LHCN-M2 (cell line): ENCODE measurements around the gene ARF4. TPM values are rescaled to one million over a fixed set of nuclear protein-coding genes. Genes with fewer than 3 reads are reported as not detected.
"Not testable (repeated sequence)": the region's sequence is repeated elsewhere in the genome, so short reads cannot be mapped to it uniquely, and the experiment has no call there.

Experiments
- DNase-seq: peaks from one replicate; pipeline ENCODE4 v3.0.0-alpha.2; 2012; ENCODE audit warnings: low read depth
- polyA plus RNA-seq: library from polyadenylated mRNA; unstranded; fragments of >200 nt; gene quantifications from one replicate; pipeline ENCODE4 v1.2.1, GENCODE V29; 2012; ENCODE audit warnings: missing spikeins
- total RNA-seq: library from RNA; depleted of rRNA; stranded (reverse); fragments of >200 nt; gene quantifications from 2 replicates; pipeline ENCODE4 v1.2.3, GENCODE V29; 2014; rRNA removed

ARF4 gene
- 266 and 275 TPM in 2 replicates for total RNA-seq
- polyA plus RNA-seq, result 359 TPM

DNA sequence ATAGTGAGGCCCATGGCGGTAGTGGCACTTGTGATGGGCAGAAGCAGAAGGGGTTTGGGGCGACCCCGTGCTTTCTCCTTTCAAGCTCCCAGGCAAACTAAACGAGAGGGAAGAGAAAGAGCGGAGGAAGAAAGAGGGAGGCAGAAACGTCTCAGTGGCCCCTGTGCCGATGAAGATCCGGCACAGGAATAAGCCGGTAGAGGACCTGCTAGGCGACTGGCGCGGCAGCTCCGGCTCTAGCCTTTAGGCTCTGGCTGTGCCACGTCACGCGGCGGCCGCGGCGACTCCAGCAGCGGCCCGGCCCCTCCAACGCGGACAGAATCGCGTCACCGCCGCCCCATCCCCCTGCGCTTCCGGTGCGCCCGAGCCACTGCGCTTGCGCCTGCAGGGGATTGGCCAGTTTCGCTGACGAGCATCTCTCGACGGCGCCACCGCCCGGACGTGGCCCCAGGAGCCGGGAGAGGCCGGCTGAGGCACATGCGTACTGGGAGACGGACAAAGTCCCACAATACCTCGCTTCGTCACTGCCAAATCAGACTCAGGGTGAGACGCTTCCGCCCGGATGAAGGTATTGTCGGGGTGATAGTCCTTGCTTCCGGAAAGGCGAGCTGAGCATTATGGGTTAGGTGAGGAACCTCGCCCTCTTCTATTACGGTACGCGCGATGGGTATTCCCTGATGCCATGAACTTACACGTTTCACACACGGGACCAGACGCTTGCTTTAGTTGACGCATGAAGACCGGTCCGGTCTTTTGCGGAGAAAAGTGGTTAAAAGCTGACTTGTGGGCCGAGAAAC lies at the start of gene ARF4:
Gene ARF4, minus strand, starts transcription at position 218 of the 797 bp plus-strand sequence. Its CDS starts 204 bp downstream, at position 14.
- peak; percentile 99 for DNase-seq

DNA sequence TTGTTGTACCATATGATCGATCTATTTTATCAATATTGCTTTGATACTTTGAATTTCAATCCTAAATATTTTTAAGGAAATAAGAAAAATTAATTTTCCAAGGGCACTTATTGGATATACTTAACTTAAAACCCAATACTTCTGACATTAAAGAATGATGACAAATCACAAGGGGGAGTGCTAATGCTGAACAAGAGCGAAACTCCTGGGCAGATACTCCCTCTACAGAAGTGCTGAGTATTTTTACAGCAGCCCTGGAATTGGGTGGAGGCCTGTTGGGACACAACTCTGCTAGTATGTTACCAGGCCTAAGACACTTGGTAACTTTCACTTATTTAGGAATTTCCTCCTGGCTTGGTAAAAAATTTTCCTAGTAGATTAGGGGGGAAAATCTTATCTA lies 49.6 kb upstream of the ARF4 start:
- DNase-seq, result peak; percentile 25

DNA sequence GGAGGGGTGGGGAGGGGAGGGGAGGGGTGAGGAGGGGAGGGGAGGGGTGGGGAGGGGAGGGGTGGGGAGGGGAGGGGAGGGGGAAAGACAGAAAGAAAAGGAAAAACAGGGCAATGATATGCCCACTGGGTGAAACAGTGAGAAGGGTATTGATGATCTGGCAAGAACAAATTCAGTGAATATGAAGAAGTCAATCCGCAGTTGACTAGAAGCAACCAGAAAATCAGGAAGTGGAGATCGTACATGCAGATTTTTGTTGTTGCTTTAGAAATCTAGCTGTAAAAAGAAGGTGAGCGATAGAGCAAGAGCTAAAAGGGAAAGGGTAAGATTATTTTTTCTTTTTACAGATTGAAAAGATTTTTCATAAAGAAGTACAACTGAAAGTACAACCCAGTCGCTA lies 47.6 kb upstream of the ARF4 start:
- no peak for DNase-seq

DNA sequence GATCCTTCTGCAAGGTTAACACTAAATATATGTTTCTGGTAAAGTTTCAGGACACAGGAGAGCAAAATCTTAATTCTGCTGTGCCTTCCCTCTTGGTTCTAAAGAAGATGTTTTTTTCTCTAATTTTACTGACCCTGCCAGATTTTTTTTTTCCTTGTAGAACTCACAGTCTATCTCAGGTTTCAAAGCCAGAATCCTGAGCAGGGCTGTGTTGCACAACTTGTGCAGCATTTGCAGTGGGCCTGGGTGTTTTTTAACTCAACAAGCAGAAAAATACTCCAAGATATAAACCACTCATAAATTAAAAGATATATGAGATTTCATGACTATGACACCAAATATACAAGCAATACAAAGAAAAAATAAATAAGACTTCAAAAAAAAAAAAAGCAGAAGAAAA lies 40.2 kb upstream of the ARF4 start:
- DNase-seq, result peak; percentile 9

DNA sequence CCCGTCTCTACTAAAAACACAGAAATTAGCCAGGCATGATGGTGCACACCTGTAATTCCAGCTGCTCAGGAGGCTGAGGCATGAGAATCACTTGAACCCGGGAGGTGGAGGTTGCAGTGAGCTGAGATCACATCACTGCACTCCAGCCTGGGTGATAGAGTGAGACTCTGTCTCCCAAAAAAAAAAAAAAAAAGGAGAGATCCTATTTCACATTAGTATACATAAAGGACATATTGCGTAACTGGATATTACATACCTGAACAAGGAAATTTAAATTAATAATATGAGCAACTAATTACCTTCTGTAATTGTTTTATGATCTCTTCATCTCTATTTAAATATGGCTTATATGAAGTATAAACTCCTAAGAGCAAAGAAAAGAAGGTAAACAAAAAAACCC lies 37.1 kb upstream of the ARF4 start:
- not testable (repeated sequence) for DNase-seq

DNA sequence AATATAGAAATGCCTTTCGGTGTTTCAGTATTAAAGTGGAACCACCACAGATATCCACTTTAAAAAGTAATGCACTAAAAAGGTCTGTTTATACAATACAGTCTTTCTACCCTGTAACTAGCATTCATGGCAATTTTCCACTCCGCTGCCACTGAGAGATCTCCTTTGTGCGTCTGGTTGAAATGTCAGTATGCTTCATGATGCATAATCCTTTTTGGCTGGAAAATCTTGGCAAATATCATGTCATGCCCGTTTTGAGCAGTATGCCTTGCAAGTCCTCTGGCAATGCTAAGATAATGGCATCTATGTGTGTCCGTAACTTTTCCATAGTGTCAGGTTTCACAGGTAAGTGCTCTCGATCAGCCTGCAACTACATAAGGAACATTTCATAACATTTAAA lies 30.8 kb upstream of the ARF4 start:
- no peak for DNase-seq

DNA sequence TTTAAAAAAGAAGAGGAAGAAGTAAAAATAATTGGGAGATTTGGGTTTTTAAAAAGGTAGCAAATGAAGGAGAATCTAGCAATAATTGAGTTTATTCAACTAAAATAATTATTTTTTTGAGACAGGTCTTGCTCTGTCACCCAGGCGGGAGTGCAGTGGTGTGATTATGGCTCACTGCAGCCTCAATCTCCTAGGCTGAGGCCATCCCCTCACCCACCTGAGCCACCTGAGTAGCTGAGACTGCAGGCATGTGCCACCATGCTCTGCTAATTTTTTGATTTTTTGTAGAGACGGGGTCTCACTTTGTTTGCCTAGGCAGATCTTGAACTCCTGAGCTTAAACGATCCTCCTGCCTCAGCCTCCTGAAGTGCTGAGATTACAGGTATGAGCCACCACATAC lies 27.7 kb upstream of the ARF4 start:
- DNase-seq, result no peak

DNA sequence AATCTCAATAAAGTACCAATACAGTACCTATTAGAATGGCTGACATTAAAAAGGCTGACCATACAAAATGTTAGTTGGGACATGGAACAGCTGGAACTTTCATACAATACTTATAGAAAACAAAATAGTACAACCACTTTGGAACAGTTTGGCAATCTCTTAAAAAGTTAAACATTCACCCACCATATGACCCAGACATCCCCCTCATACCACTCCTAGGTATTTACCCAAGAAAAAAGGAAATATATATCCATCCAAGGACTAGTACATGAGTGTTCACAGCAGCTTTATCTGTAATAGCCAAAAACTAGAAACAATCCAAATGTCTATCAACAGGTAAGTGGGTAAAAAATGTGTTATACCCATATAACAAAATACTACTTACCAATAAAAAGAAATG lies 25.2 kb upstream of the ARF4 start:
- DNase-seq, result no peak

DNA sequence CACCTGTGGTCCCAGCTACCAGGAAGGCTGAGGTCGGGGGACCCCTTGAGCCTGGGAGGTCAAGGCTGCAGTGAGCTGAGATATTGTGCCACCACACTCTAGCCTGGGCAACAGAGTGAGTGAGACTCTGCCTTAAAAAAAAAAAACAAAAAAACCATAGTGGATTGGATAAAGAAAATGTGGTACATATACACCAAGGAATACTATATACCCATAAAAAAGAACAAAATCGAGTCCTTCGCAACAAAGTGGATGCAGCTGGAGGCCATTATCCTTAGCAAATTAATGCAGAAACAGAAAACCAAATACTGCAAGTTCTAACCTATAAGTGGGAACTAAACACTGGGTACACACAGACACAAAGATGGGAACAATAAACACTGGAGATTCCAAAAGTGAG lies 20.6 kb upstream of the ARF4 start:
- no peak for DNase-seq

DNA sequence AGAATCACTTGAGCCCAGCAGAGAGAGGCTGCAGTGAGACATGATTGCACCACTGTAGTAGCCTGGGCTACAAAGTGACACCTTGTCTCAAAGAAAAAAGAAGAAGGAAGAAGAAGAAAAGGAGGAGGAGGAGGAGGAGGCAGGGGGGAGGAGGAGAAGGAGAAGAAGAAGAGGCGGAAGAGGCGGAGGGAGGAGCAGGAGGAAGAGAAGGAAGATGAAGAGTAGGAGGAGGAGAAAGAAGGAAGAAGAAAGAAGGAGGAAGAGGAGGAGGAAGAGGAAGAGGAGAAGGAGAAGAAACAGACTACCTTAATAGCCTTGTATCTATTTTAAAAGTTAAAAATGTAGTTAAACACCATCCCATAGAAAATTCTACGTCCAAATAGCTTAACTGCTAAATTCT lies 19.1 kb upstream of the ARF4 start:
- no peak for DNase-seq

DNA sequence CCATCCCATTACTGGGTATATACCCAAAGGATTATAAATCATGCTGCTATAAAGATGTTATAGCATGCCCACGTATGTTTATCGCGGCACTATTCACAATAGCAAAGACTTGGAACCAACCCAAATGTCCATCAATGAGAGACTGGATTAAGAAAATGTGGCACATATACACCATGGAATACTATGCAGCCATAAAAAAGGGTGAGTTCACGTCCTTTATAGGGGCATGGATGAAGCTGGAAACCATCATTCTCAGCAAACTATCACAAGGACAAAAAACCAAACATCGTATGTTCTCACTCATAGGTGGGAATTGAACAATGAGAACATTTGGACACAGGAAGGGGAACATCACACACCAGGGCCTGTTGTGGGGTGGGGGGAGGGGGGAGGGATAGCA lies 14.7 kb upstream of the ARF4 start:
- DNase-seq, result not testable (repeated sequence)

DNA sequence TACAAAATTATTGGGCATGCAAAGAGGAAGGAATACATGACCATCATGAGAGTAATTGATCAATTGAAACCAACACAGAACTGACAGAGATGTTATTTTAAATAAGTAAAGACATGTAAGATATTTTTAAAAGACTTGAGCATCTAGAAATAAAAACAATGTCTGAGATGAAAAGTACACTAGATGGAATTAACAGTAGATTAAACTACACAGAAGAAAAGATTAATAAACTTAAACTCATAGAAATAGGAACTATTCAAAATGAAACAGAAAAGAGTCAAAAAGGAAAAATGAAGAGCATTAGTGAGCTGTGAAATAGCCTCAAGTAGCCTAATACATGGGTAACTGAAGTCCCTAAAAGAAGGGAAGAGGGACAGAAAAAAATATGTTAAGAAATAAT lies 8.5 kb upstream of the ARF4 start:
- no peak for DNase-seq

DNA sequence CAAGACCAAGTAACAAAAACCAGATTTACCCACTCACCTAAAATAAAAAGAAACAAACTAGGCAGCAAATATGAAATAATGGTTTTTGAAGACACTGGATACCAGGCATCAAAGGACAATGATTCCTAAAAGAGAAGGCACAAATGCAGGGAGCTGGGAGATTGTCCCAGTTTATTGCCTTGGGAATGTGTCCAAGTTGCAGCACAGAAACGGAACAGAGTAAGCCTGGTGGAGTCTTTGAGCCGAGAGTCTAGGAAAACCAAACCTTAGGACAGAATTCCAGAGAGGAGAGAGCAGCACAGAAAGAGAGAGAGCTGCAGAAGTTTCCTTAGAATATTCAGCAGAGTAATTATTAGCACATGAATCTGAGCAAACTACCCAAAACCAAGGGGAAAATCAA lies 7.8 kb upstream of the ARF4 start:
- DNase-seq, result no peak

DNA sequence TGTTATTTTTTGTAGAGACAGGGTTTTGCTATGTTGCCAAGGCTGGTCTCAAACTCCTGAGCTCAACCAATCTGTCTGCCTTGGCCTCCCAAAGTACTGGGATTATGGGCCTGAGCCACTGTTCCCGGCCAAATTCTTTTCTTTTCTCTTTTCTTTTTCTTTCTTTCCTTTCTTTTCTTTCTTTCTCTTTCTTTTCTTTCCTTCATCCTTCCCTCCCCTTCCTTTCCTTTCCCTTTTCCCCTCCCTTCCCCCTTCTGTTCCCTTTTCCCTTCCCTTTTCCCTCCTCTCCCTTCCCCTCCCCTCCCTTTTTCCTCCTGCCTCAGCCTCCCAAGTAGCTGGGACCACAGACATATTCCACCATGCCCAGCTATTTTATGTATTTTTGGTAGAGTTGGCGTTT lies 3.1 kb upstream of the ARF4 start:
- DNase-seq, result no peak

DNA sequence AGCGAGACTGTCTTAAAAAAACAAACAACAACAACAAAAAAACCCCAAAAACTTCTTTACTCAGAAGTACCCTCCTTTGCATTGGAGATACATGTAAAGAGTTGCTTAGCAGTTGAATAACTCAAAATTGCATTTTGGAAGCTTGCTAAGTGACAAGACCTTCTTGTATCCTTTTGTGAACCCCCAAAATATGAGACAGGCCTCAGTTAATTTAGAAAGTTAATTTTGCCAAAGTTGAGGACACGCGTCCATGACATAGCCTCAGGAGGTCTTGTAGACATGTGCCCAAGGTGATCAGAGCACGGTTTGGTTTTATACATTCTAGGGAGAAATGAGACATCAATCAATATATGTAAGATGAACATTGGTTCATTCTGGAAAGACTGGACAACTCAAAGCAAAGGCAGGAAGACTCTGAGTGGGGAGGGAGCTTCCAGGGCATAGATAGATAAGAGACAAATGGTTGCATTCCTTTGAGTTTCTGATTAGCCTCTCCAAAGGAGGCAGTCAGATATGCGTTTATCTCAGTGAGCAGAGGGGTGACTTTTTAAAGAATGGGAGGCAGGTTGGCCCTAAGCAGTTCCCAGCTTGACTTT lies 1.7 kb upstream of the ARF4 start:
- DNase-seq, result no peak

DNA sequence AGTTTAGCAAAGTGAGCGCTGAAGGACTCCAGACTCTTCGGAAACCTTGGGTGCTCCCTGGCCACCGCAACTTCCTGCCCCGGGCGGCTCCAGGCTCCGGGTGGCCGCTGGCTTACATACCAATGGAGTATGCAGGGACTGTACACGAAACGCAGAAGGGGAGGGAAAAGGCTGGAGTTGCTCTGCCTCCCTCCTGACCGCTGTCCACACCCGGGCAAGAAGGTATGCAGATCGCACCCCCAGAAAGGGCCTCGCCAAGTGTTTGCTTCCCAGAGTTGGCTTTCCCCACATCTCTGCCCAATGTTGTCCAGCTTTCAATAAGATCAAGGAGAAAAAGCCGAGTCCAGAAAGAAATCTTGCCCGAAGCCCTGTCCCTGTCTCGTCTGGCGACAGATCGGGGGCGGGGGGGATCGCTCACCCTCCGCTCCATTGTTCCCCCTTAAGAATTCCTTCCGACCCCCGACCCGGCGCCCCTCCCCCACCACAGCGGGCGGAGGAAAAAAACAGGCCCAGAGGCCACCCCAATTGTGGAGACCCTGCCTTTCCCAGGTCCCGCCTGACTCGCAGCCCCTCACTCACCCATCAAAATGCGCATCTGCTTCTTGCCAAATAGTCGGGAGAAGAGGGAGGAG lies 533 bp downstream of the ARF4 start:
- peak; percentile 81 for DNase-seq

DNA sequence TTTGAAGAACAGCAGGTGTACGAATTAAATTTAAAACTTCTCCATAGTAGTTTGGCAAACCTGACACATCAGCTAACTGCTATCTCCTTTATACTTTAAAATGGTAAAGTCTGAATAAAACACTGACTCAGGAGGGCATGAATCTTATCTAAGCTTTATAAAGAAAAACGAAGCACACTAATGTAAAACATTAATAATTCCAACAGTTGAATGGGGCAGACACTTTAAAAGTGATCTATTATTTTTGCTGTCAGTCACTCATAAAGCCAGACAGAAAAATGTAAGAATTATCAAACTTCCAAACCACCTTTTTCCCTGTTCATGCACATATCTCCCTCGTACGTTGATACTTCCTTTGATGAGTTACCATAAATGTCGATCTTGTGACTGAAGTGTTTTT lies 2.6 kb downstream of the ARF4 start:
- DNase-seq, result no peak

DNA sequence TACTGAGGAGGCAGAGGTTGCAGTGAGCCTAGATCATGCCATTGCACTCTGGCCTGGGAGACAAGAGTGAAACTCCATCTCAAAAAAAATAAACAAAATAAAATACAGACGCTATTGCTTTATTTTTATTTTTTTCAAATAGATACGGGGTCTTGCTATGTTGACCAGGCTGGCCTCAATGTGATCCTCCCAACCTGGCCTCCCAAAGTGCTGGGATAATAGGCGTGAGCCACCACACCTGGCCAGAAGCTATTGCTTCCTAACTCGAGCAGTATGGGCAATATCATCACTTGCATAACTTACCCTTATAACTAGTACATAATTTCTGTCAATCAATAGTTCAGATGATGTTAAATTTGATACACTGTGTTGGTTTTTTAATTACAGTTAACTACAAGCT lies 3.0 kb downstream of the ARF4 start:
- DNase-seq, result no peak

DNA sequence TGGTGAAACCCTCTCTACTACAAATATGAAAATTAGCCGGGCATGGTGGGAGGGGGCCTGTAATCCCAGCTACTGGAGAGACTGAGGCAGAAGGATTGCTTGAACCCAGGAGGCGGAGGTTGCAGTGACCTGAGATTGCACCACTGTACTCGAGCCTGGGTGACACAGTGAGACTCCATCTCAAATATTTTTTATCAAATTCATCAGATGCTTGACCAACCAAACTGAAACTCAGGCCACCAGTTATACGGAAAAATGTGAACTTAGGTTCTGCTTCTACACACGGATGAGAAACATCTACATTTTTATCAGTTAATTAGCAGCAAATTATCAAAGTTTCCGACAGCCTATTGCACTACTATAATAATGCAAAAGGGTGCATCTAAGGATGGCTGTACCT lies 4.8 kb downstream of the ARF4 start:
- no peak for DNase-seq

DNA sequence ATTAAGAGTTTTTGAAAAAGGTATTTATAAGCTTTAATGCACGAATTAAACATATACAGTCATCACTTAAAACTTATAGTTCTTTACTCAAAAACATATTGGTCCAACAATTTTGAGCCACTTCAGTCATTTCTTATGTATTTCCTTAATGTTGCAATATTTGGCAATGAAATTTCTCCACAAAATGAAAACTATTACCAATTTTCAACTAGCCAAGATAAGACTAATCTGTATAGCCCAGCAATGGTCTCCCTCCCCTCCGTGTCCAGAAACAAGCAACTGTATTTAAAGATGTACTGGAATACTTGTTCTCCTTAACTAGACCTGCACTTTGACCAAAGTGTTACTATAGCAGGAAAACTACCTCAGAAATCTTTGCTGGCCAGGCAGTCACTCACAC lies 9.2 kb downstream of the ARF4 start:
- no peak for DNase-seq

DNA sequence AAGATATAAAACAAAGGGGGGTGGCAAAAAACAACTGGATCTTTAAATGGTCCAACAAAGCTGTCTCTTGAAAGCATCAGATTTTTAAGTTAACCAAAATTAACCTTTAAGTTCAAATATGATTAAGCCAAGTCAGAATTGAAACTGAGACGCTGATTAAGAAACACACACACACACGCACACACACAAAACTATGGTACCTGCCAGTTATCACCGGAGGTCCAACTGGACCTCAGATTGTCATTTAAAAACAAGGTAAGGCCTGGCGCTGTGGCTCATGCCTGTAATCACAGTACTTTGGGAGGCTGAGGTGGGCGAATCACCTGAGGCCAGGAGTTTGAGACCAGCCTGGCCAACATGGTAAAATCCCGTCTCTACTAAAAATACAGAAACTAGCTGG lies 10.4 kb downstream of the ARF4 start:
- DNase-seq, result no peak

DNA sequence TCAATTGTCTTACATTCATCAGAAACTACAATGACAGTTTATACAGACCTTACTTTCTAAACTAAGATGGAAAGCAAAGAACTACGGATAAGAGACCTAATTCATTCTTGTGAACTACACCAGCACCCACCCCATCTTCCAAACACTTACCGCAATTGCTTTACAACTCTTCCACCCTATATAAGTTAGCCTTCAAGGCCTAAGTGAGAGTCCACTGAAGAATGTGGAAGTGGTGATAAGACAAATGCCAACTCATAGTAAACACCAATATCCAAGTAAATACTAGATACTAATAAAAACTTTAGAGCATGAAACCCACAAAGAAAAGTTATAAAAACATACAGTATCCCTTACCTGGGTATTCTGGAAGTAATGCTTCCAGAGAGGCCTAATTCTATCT lies 13.6 kb downstream of the ARF4 start:
- DNase-seq, result no peak
